GM12878 (cell line): Measurements from ENCODE around the gene SLC39A6. TPM values are rescaled to one million over a fixed set of nuclear protein-coding genes. Genes with fewer than 3 reads are reported as not detected.

Source experiments
- ATAC-seq: fragments of 200-7000 bp; cut with Tn5 transposase; 3 replicates; pipeline ENCODE4 v1.9.1; 2020; ENCODE audit warnings: mild to moderate bottlenecking, moderate library complexity
- BruUV-seq: library from RNA; stranded (reverse); fragments of 400-500 nt; replicated peaks from 2 replicates; lab custom pipeline; 2021; lab: Mats Ljungman, UMichigan
- CTCF ChIA-PET: fragments of 300-600 bp; sonication (Branson Sonifier 250); formaldehyde crosslinking; extraction: SDS; loops from one replicate; lab custom pipeline; 2021; ENCODE audit warnings: inconsistent platforms; lab: Yijun Ruan, JAX
- POLR2A ChIA-PET: fragments of 350-600 bp; formaldehyde crosslinking; extraction: SDS; loops from one replicate; lab custom pipeline; 2021; ENCODE audit warnings: inconsistent platforms; lab: Charles Lee
- RAD21 ChIA-PET: fragments of 300-600 bp; sonication (Branson Sonifier 250); formaldehyde crosslinking; loops from one replicate; lab custom pipeline; 2023; ENCODE audit warnings: antibody characterized with exemption; ENCODE audit not compliant: unreplicated experiment; lab: Charles Lee
- SMC1A ChIA-PET: fragments of 300-600 bp; sonication (Branson Sonifier 250); formaldehyde crosslinking; loops from one replicate; lab custom pipeline; 2023; ENCODE audit not compliant: unreplicated experiment, uncharacterized antibody; lab: Charles Lee
- DNase-seq: peaks from one replicate; pipeline ENCODE4 v3.0.0-alpha.2; 2011; ENCODE audit warnings: low read depth, low spot score
- FAIRE-seq: peaks from 3 replicates; lab custom pipeline; 2011; peaks lifted over from hg19 to GRCh38; lab: Jason Lieb, UNC
- H2AFZ ChIP-seq: 2 replicates; pipeline ENCODE4 v1.6.0; 2011; ENCODE audit warnings: low read depth, low read length, control low read depth; ENCODE audit not compliant: control insufficient read depth
- H3K27ac ChIP-seq: 2 replicates; pipeline ENCODE4 v1.5.1; 2011; ENCODE audit warnings: control low read depth; ENCODE audit not compliant: control insufficient read depth, insufficient read depth
- H3K27me3 ChIP-seq, 2 experiments: replicated peaks in 1 of 2; 2 replicates each; pipeline versions ENCODE4 v1.6.0 to v1.6.1; 2011; ENCODE audit warnings: low read length in 1 of 2; ENCODE audit not compliant: control insufficient read depth in 2 of 2, insufficient read depth in 2 of 2
- H3K36me3 ChIP-seq, 2 experiments: 2 replicates each; pipeline ENCODE4 v1.5.1; 2011; ENCODE audit warnings: low read length in 1 of 2; ENCODE audit not compliant: control insufficient read depth in 2 of 2, insufficient read depth in 2 of 2
- H3K4me1 ChIP-seq: 2 replicates; pipeline ENCODE4 v1.6.1; 2011; ENCODE audit warnings: mild to moderate bottlenecking, low read length, moderate library complexity, mixed read lengths; ENCODE audit not compliant: control insufficient read depth, insufficient read depth
- H3K4me2 ChIP-seq: 2 replicates; pipeline ENCODE4 v1.6.0; 2011; ENCODE audit warnings: control low read depth; ENCODE audit not compliant: control insufficient read depth, insufficient read depth
- H3K4me3 ChIP-seq: fragments of 200-600 bp; sonication (generic); 2 replicates; pipeline ENCODE4 v1.5.1; 2016
- H3K79me2 ChIP-seq: 2 replicates; pipeline ENCODE4 v1.6.0; 2011; ENCODE audit warnings: low read length; ENCODE audit not compliant: control insufficient read depth, insufficient read depth
- H3K9ac ChIP-seq: 2 replicates; pipeline ENCODE4 v1.8.0; 2011; ENCODE audit warnings: low read length, control low read depth, mixed read lengths; ENCODE audit not compliant: control insufficient read depth, insufficient read depth
- H3K9me3 ChIP-seq: replicated peaks from 3 replicates; pipeline ENCODE4 v1.5.1; 2011; ENCODE audit warnings: mild to moderate bottlenecking, low read length; ENCODE audit not compliant: control insufficient read depth, insufficient read depth
- H4K20me1 ChIP-seq: 2 replicates; pipeline ENCODE4 v1.6.0; 2011; ENCODE audit not compliant: control insufficient read depth, insufficient read depth
- BRCA1 ChIP-seq: IDR thresholded peaks from 2 replicates; pipeline ENCODE4 v1.6.1; 2011; ENCODE audit warnings: low read depth, low read length, improper control_type of control experiment
- CEBPB ChIP-seq, 2 experiments: fragments of 150-350 bp in 1 of 2; IDR thresholded peaks; 2 replicates each; pipeline ENCODE4 v1.6.1; 2012 to 2014; ENCODE audit warnings: low read depth in 2 of 2, low read length in 2 of 2, borderline replicate concordance in 1 of 2, inconsistent platforms in 1 of 2
- KAT2A ChIP-seq: conservative IDR thresholded peaks from 2 replicates; pipeline ENCODE4 v1.6.1; 2011; ENCODE audit warnings: low read depth, low read length; ENCODE audit not compliant: control insufficient read depth
- PAX5 ChIP-seq: IDR thresholded peaks from 2 replicates; pipeline ENCODE4 v1.6.1; 2011; ENCODE audit warnings: low read depth, low read length, borderline replicate concordance
- RBBP5 ChIP-seq: fragments of 200-600 bp; sonication (generic); conservative IDR thresholded peaks from 2 replicates; pipeline ENCODE4 v1.6.1; 2016
- RFX5 ChIP-seq: IDR thresholded peaks from 2 replicates; pipeline ENCODE4 v1.6.1; 2011; ENCODE audit warnings: low read depth, low read length, improper control_type of control experiment
- ZNF24 ChIP-seq: fragments of 450-650 bp; IDR thresholded peaks from 2 replicates; pipeline ENCODE4 v1.6.1; 2017; ENCODE audit warnings: antibody characterized with exemption, mild to moderate bottlenecking
- WGBS: methylation state at CpG from one replicate; pipeline ENCODE4 v1.1.6; 2016; ENCODE audit warnings: low lambda C conversion rate; ENCODE audit not compliant: insufficient replicate concordance, insufficient coverage; ENCODE audit errors: missing lambda C conversion rate; 5-methylcytosine and 5-hydroxymethylcytosine counted together
- in situ Hi-C: fragments of 300-500 bp; cut with MboI; formaldehyde crosslinking; loops from 9 replicates; pipeline ENCODE4 v1.14.3; 2018; ENCODE audit warnings: mixed read lengths
- intact Hi-C: fragments of 100-400 bp; cut with micrococcal nuclease; formaldehyde crosslinking; loops from one replicate; pipeline ENCODE4 v1.14.2; 2022; ENCODE audit not compliant: unreplicated experiment
- polyA plus RNA-seq, 11 experiments: library from polyadenylated mRNA; depleted of rRNA in 4 of 11; unstranded in 6 of 11; stranded (reverse) in 5 of 11; fragments of >200 nt; fragmentation: Nextera tagmentation in 4 of 11; fragmentation: Illumina TruSeq in 1 of 11; extraction: Ambion mirVana in 4 of 11; extraction: Trizol in 1 of 11; gene quantifications; 1 replicate in 1 of 11; 2 replicates in 10 of 11; pipeline versions ENCODE4 v1.2.1 to v1.2.3, GENCODE V29; 2011 to 2016; ENCODE audit warnings: inconsistent platforms in 2 of 11, missing spikeins in 2 of 11, low read depth in 1 of 11
- total RNA-seq, 4 experiments: library from RNA; depleted of rRNA in 3 of 4; stranded (reverse); fragments of >200 nt in 3 of 4; fragmentation: Illumina TruSeq in 1 of 4; extraction: Trizol in 1 of 4; gene quantifications; 2 replicates each; pipeline versions ENCODE4 v1.2.1 to v1.2.3, GENCODE V29; 2013 to 2021

SLC39A6 gene
- total and polyA plus RNA-seq, 10 of the 15 experiments (the other 5 are each of a cell fraction or from before 2014, with no cell fraction given) = 12.4 to 65.9 (median 41.3) TPM

- TF ChIP-seq CEBPB (IDR thresholded peaks at IDR 0.05; ENCODE audit: borderline replicate concordance in 1 of 2, low read depth in 2 of 2, low read length in 2 of 2) = no peak
Observed at GRCh38 chr18:36108601-36109000, 20.5 kb downstream of the SLC39A6 start (continued).

GRCh38 chr18:36108196-36108595, 20.9 kb downstream of the SLC39A6 start:
- H3K9ac ChIP-seq = no peak overlapping the region
- ChIA-PET POLR2A (interaction anchor here (0.6 to 0.7 kb wide), 3 partner anchors 32 to 572 kb away, joined by 4 read pairs; no protein-coding TSS in a partner anchor), RAD21 (no interaction called here), SMC1A (interaction anchor here (0.9 to 1.2 kb wide), 2 partner anchors 12 to 176 kb away, joined by 3 read pairs; no protein-coding TSS in a partner anchor)
- DNase-seq (no peak), FAIRE-seq (no peak)
- H2AFZ ChIP-seq = no peak overlapping the region
- H3K36me3 ChIP-seq = peaks cover 0 to 10% of the 10 kb centered on the region in 2 experiments; a peak in 2 of 4 replicates
- no peak overlapping the region for H3K4me3 ChIP-seq
- 48% methylated on average over 2 of the region's 2 CpGs for WGBS
- BruUV-seq = no TSS peak
- no peaks in the 10 kb centered on the region for H4K20me1 ChIP-seq
- H3K79me2 ChIP-seq = no peaks in the 10 kb centered on the region
- no peak overlapping the region for H3K4me2 ChIP-seq
- TF ChIP-seq RBBP5 (no peak), PAX5 (no peak), BRCA1 (no peak), RFX5 (no peak), ZNF24 (no peak), KAT2A (no peak)
- TF ChIP-seq, all 136 proteins: peak for 0
- H3K4me1 ChIP-seq = no peaks in the 10 kb centered on the region
- no peak overlapping the region for H3K27ac ChIP-seq
- CTCF ChIA-PET = interaction anchor here (1.3 to 1.5 kb wide), 2 partner anchors 11 to 176 kb away, joined by 3 read pairs; no protein-coding TSS in a partner anchor
- H3K27me3 ChIP-seq = no peaks in the 10 kb centered on the region
- H3K9me3 ChIP-seq = no peaks in the 10 kb centered on the region
- ATAC-seq = no peak
- in situ Hi-C loops = no loop called here
- intact Hi-C loops = no loop called here
